ENCODE data around the gene DPP6.

DPP6 gene

DNA sequence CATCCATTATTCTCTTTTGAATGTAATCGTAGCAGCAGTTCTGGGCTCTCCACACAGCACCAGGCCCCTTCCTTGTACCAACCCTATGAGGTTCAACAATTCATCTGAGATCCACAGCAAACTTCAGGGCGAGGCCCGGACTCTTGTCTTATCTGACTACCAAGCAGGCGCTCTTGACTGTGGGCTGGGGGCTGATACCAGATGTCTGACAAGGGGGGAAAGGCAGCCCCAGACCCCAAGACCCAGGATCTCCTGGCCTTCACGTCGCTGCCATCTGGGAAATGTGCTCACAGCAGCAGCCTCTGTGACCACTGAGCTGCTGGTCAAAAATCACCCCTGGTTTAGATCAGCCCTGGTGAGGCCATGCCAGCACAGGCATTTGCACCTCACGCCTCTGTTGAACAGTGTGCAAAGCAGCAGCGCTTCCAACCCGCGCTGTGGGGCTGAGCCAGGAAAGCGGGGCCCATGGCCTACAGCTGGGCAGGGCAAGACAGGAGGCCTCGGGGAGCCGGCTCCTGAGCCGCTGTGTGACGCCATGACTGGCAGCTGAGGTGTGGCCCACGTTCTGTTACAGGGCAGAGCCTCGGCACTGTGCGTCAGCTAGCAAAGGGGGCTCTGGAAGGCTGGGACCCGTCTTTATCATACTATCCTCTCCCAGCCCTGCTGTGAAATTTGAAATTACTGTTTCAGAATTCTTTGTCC lies 806.8 kb downstream of the DPP6 start:
- DNase-seq (ENCODE audit: low spot score) = no peak

GRCh38 chr7:154859747-154860620 lies 807.8 kb downstream of the DPP6 start:
- peak; percentile 58 for DNase-seq (ENCODE audit: low spot score)

DNA sequence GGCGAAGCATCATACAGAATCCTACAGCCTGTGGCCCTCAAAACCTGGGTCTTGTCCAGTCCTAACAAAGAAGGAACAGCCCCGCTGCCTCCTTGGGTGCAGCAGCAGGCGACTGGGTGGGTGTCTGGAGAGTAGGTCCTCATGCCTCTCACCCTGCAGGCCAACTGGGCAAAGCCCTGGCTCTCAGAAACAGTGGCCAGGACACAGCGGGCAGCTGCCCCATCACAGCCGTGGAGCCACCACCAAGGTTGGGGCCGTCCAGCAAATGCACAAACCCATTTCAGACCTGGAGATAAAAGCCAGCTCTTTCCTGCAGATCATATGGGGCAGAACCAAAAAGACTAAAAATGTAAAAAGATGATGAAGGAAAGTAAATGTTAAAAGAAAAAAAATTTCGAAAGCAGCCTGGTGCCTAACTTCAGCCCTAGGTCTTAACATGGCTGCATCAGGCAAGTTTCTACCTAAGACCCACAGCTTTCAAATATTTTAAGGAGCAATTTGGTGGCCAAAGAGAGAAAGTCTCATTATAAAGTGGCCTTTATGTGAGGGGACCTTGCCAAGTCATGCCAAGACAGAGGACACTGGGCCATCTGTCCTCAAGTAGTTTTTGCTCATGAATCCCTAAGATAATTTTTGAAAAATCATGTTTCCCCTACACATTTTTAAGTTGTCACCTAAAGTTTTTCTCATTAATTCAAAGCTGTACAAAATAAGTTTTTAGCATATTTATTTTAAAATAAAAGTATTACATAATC lies 808.6 kb downstream of the DPP6 start:
- no peak for DNase-seq (ENCODE audit: low spot score)

- DNase-seq (ENCODE audit: low spot score) = no peak
These were observed 809.4 kb downstream of the DPP6 start for GRCh38 chr7:154861589-154861988.

DNA sequence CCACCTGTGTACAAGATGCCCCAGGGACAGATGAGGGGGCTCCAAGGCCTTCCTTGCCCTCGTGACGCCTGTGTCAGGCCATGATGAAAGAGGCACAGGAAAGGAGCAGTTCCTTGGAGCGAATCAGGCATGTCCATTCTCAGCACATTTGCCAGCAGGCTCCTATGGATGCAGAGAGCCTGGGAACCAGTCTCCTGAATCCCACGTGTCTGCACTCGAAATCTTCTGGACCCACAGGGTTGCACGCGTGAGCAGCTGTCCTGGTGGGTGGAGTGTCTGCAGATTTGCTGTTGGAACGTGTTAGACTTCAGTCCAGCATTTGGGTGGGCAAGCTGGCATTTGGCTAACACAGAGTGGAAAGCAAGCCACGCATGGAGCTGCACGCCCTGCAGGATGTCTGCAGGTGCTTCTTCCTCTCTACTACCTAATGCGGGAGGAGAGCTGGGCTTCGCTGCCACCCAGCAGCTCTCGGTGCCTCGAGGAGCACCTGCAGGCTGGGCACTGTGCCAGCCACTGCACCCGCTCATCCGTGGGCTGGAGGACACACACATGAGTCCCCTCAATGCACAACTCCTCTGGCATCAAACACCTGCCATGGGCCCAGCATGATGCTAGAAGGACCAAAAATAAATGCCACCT lies 810.1 kb downstream of the DPP6 start:
- DNase-seq (ENCODE audit: low spot score) = no peak

DNA sequence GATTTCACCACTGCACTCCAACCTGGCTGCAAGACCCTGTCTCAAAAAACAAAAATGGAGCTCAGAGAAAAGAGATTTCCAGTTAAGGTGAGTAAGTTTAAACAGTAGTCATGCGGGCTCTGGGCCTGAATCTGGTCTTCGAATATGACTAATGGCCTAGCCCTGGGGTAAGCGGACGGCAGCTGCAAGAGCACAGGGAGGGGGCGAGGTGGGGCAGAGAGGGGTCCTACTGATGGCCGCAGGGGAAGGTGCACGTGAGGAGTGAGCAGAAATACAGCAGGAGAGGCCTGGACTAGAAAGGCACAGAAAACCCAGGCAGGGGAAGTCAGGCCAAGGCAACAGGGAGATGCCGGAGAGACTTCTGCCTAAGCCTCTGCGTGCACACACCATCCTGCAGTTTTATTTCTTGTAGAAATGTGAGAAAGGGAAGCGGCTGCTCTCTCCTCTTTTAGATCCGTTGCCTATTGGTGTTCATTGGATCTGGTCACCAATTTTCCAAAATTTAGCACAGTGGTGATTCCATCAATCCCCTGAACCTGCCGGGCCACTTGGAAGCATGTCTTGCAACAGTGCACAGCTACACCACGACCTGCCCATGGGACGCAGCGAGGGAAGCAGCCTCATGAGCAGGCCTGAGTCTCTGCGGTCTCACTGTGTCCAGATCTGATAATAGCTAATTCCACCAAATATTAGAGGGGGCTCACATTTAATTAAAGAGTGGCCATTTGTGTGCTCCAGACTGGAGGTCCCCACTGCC lies 811.7 kb downstream of the DPP6 start:
- DNase-seq (ENCODE audit: low spot score) = no peak

GRCh38 chr7:154864523-154864891 lies 812.3 kb downstream of the DPP6 start:
- no peak for DNase-seq (ENCODE audit: low spot score)

GRCh38 chr7:154865984-154866685 lies 813.9 kb downstream of the DPP6 start:
- no peak for DNase-seq (ENCODE audit: low spot score)

DNA sequence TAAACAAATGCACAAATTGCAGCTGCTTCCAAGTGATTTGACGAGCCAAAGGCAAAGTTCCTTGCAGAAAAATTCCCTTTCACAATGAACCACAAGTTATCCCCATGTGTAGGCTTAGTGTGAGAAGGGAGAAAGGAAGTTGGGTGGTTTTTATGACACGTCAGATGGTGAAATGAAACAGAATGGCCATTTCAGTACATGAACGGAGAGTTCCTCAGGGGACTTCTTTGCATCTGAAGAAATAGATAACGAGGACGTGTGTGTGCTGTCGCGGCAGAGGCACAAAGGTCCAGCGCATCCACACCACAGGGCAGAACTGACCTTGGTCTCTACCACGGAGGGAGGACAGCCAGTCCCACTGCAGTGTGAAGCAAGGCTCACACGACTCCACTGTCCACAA lies 814.9 kb downstream of the DPP6 start:
- no peak for DNase-seq (ENCODE audit: low spot score)

- no peak for DNase-seq (ENCODE audit: low spot score)
These were observed 816.7 kb downstream of the DPP6 start for GRCh38 chr7:154868921-154869320.

- no peak for DNase-seq (ENCODE audit: low spot score)
These were observed 817.2 kb downstream of the DPP6 start for GRCh38 chr7:154869436-154869835.

GRCh38 chr7:154871507-154871906 lies 819.3 kb downstream of the DPP6 start:
- peak; percentile 37 for DNase-seq (ENCODE audit: low spot score)

- DNase-seq (ENCODE audit: low spot score) = no peak
These were observed 819.9 kb downstream of the DPP6 start for GRCh38 chr7:154871928-154872750.

- DNase-seq (ENCODE audit: low spot score) = no peak
These were observed 820.8 kb downstream of the DPP6 start for GRCh38 chr7:154872811-154873499.

- no peak for DNase-seq (ENCODE audit: low spot score)
These were observed 821.4 kb downstream of the DPP6 start for GRCh38 chr7:154873500-154874121.

GRCh38 chr7:154874409-154875113 lies 822.4 kb downstream of the DPP6 start:
- DNase-seq (ENCODE audit: low spot score) = no peak

DNA sequence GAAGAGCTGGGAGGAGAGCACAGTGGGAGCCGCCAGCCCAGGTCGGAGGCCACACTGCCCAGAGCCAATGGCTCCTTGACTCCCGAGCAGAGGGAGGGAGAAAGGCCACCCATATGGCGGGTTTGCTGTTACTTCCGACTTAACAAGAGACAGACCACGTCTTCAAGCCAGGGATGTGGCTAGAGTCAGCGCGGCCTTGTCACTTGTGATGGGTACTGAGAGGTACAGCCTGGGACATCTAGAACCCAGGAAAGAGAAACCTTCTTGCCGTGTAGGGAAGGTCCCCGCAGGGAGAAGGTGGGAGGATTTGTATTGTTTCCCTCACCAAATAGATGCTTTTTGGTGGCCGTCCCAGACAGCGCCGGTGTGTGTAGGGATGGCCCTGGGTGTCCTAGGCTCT lies 823.1 kb downstream of the DPP6 start:
- DNase-seq (ENCODE audit: low spot score) = no peak

- no peak for DNase-seq (ENCODE audit: low spot score)
These were observed 824.3 kb downstream of the DPP6 start for GRCh38 chr7:154876516-154876915.
